ENCODE measurements around the gene BICC1.

The BICC1 gene

DNA sequence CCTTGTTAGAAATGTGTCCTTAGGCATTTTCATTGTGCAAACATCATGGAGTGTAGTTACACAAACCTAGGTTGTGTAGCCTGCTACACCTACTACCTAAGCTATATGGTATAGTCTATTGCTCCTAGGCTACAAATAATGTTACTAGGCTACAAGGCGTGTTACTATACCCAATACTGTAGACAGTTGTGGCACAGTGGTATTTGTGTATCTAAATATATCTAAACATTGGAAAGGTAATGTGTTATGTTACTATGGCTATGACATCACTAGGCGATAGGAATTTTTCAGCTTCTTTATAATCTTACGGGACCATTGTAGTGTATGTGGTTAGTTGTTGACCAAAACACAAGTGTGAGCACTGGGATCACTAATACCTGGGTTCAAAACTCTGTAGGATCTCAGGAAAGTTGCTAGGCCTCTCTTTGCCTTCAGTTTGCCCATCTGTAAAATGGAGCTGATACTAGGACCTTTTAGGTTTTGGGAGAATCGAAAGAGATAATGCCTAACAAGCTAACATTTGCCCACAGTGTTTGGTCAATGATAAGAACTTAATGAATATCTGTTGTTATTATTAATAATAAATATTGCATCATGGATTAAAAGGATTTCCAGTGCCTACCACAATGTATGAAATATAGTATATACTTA is 2.7 kb downstream of the BICC1 start:
- DNase-seq, result no peak

DNA sequence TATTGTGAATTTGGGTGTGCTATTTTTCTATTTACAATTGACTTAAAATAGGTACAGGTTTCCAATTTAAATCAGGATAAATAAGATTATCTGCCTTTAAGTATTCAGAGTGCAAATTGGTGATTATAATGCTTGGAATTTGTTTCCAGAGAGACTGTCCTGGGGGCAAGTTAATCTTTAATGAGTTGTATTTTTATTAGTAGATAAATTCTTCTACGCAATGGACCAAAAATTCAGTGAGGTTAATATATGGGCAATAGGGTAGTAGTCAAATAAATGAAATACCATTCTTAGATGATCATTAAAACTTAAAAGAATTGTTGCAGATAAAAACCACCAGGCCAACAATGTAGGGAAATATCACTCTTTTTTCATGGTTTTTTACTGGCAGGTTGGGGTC is 3.4 kb downstream of the BICC1 start:
- no peak for DNase-seq

DNA sequence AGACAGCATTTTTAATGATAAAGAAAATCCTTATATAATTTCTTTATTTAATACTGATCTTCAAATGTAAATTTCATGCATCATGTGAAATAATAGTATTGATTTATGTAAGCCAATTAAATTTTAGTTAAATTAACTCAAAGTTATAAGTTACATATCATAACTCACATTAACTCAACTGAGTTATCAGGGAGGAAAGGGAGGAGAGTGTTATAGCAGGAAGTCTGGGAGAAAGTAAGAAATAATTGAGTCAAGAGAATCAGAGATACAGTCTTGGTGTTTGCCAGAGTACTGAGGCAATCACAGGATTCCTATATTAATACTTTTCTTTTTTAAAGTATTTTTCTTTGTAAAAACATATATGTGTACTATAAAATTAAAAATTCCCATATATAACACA is 4.0 kb downstream of the BICC1 start:
- DNase-seq, result no peak

DNA sequence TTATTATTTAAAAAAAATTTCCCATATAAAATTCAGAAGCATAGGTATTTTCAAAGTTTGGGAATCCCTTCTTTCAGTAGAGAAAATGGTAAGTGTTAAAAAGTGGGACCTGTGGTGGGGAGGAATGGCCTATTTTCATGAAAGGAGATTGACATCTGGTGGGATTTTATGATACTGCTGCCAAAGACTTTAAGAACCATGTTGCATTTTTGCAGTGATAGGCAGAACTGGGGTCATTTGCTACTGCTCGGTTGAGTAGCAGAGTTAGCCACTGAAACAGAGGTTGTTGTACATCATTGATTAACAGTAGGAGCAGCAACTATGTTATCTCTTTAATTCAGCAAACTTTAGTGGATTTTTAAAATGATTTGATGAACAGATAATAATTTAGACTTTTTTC is 4.4 kb downstream of the BICC1 start:
- no peak for DNase-seq

DNA sequence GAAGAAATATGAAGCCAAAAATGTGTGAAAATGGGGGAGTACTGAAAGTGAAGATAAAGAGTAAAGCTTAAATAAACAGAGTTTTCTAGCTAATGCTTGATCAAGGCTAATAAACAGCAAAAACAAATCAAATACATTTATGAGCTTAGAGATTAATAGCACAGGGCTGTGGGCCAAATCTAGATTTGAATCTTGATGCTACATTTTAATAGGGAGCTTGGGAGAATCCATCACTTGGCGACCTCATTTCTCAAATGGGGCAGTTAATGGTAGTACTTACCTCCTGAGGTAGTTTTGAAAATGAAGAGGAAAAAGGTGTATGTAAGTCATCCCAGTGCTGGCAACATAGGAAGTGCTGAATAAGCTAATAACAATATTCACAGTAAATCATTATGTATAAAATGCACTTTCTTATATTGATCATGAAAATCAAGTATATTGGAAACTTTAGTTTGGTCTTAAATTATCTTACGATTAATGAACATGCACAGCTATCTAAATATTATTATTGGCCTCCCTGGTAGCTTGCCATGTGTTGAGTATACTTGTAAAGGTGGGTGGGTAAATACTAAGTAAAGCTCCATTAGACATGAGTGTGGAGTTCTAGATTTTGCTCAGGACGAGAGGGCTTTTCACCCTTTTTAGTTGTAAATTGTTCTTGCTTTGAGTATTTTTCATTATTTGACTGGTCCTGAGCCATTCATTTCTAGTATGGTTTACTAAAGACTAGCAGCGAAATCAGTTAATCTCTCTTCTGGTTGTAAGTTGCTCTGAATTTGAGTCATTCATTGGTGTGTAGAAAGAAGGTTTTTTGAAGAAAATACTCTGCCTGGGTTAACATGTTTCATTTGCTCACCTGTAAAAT is 5.1 kb downstream of the BICC1 start:
- peak; percentile 78 for DNase-seq

DNA sequence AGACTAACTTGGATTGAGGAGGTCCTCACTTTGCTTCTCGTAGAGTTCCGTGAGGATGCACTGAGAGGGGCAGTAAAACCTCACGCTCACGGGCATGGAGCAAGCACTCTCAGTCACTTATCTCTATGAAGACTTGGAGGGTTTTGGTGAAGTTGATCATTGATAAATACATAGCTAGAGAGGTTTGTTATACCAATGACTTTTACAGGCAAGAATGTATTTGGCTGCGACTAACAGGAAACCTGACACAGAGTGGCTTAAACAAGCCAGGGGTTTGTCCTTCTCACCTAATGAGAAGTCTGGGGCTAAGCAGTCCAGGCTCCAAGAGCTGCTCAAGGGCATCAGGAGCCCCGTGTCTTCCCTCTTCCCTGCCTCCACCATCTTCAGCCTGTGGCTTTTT is 6.1 kb downstream of the BICC1 start:
- DNase-seq, result no peak

DNA sequence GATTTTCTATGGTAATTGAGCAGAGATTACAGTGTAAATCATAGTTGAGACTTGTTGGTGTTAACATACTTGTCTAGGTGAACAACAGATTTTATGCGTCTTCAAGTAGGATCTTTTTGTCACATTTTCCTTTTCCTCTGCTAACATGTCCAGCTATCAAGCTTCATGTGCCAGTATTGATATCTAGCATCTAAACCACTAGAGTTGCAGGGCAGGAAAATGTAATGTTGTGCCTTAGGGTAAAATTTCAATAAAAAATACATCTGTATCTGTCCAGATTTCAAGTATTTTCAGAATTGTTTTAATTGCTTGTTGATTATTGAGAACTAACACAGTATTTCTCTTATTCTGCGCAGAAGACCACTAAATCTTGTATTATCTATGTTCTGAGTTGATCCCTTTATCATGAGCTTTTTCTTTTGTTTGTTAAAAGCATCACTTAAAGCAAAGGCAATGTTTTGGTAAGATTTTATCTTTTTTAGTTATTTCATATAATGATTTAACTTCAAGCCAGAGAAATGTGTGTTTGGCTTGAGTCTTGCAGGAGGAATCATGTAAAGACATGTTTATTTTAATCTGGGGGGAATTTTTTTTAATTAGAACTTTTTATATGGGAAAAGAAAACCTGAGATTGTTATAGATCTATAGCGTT is 16.5 kb downstream of the BICC1 start:
- no peak for DNase-seq

DNA sequence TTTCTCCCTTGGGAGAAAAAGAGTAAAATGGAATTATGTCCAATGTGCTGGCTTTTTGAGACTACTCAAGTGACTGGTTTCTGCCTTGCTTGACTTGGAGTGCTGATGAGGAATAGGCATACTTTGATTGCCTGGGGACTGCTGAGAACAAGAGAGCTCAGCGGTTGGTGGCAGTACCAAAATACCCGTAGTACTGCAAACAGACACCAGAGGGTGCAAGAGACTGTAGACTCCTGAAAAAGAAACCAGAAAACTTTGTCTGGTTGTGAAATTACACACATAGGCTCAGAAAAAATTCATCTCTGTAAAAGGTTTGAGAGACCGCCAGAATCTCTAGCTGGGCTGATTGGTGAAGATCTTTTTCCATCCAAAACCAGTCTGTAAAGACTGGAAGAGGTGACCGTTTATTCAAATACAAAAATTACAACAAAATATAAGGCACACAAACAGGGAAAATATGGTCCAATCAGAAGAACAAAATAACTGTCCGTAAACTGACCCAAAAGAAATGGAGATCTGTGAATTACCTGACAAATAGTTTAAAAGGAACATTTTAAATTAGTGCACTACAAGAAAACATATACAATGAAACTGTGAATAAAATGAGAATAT is 18.5 kb downstream of the BICC1 start:
- peak; percentile 77 for DNase-seq

DNA sequence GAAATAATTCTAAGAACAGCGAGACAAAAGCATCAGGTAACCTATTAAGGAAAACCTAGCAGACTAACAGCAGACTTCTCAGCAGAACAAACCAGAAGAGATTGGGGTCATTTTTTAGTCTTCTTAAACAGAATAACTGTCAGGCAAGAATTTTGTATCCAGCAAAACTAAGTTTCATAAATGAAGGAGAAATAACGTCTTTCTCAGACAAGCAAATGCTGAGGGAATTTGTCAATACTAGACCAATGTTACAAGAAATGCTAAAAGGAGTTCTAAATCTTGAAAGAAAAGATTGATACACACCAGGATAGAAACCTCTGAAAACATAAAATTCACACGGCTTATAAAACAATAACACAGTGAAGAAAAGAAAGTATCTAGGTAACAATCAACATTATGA is 22.6 kb downstream of the BICC1 start:
- DNase-seq, result no peak

DNA sequence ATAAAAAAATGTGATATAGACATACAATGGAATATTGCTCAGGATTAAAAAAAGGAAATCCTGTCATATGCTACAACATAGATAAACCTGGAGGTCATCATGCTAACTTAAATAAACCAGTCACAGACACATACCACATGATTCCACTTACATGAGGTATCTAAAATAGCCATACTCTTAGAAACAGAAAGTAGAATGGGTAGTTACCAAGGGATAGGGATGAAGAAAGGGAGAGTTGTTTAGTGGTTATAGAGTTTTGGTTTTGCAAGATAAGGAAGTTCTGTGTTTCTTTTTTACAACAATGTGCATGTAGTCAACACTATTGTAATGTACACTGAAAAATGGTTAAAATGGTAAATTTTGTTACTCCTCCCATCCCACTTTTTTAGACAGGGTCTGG is 30.5 kb downstream of the BICC1 start:
- no peak for DNase-seq

DNA sequence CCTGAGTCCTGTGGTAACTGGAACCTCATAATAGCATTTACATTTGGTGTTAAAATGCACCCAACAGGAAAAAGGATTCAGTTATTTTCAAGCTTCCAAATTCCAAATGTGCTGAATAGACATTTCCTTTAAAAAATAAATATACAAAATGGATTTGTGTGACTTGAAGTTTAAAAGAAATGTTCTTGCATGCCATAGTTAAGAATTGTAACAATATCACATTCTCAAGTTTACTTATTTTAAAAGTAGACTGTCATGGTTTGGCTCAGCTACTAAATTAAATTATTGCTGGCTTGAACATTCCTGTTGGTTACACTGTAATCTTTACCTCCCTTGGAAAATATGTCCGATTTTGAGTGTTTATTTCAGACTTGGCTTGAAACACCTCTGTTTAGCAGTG is 31.5 kb downstream of the BICC1 start:
- no peak for DNase-seq

DNA sequence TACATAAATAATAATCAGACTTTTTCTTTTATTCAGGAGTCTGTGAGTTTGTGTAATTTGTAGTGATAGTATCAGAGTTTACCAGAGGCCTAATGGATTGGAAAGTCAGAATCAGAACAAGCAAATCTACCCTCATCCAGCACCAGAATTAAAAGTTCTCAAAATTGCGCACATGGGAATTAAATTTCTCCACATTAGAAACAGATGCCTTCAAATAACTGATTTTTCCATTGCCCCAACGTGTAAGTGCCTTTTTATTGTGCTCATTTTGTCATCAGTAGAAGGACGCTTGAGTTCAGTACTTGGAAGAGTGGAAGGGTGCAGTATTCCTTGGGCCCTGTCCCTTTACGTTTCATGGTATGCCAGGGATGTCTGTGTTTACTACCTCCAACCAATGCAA is 32.8 kb downstream of the BICC1 start:
- no peak for DNase-seq

DNA sequence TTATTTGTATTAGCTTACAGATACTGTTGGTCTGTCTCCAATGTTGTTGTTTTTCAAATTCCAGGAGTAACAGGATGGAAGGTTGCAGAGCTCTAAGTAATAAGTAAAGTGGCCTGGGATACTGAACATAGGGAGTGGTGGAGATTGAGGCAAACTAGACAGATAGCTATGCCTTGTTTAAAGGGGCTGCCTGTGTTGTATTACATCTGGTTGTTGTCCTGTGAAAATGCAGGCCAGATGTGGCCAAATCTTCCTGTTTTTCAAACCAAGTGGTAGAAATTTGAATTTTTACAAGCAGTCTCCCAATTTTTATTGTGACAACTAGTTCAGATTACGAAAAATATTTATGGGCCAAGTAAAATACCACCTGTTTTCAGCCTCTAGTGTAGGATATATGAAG is 33.5 kb downstream of the BICC1 start:
- no peak for DNase-seq

DNA sequence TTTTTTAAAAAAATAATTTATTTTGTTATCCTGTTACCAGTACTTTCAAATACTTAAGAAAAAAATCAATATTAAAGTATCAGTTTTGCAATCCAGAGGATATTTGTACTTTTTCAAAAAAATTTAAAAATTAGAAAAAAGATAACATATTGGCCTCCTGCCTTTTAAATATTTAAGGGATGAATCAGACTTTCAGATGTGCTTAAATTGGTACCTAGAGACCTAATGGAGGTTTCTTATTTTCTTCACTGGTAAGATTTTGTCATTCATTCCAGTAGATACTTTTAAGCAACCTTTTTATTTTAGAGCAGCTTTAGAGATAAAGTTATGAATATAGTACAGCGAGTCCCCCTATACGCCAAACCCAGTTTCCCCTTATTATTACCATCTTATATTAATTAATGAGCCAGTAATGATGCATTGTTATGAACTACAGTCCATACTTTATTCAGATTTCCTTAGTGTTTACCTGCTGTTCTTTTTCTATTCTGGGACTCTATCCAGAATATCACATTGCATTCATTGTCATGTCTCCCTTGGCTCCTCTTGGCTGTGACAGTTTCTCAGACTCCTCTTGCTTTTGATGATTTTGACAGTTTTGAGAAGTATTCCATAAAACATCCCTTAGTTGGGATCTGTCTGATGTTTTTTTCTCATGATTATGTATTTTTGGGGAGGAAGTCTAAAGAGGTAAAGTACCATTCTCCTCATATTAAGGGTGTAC is 34.2 kb downstream of the BICC1 start:
- DNase-seq, result no peak

DNA sequence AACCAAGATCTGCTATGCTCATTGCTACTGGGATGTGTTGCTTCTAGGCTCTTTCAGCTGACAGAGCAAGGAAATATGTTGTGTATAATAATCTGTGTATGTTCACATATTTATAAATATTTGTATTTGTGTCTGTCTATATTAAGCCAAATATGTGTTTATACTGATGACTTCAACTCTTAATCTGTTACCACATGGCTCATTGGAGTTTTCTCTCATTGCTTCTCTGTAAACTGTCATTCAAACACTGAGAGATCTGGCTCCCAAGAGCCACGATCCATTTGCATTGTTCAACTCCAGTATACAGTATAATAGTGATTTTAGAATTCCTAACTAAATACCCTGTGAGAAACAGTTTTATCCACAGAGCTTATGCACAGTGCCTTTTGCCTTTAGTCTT is 35.3 kb downstream of the BICC1 start:
- no peak for DNase-seq

DNA sequence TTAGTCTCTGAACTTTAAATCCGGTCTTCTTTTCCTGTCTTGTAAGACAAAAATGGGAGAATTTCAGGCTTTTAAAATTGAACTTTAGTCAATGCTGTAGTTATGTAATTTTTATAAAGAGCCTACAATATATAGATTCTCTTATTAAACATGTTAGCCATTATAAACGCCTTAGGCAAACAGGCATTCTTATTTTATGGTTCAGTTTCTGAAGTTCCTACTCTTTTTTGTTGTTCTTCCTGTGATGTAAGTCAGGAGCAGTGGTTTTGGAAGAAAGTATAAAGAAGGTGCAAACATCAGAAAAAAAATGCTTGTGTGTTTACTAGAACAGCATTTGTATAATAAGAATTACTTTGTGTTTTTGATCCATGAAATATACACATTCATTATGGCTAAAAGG is 41.6 kb downstream of the BICC1 start:
- DNase-seq, result no peak

DNA sequence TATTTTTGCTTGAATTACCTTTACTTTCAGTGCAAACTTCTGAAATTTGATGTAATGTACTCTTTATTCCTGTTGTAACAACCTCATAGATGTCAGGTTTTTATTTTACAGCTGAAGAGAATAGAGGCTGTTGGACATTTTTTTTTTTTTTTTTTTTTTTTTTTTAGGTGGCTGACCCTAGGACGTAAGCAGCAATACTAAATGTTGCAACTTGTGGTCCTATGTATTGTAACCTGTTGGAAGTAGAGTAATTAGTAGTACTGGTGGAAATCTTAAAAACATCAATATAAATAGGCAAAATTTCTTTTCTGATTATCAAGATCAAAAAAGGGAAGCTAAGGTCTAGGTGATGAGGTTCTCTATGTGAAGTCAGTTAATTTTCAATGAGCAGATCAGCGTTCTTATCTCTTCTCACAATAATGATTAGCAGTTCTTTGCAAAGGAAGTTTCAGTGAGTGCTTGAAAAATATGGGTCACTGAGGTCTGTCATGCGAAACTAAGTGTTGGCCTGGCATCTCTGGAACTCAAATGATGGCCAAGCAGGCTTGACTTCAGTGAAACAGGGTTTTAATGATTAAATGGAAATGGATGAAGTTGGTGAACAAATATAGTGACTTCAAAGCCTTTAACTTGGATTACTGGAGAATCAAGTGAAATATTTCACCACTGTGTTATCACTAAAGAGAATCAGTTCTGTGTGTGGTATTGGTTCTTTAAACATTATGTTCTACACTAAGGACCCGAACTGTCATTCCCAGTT is 42.7 kb downstream of the BICC1 start:
- no peak for DNase-seq

DNA sequence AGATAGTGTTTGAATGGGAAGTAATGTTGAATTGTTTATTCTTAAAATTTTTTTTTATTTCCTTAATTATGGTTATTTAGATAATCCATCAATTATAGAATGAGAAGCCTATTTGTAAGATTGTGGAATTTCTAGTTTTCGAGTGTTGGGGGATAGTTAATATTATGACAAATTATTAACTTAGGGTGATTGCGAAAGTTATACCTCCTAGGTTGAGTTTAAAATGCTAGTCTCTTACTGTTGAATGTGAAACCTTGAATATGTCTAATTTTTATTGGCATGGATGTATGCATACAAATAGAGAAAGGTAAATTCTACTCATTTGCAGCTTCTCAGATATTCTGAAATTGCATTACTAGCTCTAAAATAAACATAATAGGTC is 43.2 kb downstream of the BICC1 start:
- no peak for DNase-seq

DNA sequence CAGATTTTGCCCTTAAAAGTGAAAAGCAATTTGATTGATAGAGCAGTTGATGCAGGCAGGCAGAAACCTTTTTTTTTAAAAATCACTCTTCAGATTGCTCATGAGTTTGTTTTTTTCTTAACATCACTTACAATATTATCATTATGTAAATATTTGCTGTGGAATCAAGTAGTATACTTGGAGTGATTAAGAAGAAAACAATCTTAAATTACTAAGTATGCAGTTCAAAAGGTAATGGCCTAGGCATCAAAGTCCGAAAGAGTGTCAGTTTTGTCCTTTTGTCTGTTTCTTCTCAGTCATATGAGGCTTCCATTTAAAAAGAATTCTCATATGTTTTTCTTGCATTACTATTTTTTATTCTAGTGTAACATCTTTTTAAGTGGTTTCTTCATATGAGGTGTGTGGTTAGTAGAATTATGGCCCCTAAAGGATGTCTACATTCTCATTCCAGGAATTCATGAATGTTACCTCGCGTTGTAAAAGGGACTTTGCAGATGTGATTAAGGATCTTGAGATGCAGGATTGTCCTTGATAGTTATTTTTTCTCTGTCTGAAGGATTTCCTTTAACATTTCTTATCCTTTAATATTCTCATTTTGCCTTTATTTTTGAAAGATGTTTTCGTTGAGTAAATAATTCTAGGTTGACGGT is 44.0 kb downstream of the BICC1 start:
- DNase-seq, result no peak

DNA sequence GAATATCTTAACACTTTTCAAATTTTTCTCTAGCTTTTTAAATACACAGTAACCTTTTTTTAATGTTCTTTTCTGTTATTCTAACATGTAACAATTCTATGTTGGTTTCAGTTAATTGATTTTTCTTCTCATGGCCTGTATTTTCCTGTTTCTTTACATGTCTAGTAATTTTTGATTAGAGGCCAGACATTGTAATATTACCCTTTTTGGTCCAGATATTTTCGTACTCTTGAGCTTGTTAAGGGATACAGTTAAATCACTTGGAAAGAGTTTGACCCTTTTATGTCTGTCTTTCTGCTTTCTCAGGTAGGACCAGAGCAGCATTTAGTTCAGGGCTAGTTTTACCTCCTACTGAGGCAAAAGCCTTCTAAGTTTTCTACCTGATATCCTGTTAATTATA is 45.0 kb downstream of the BICC1 start:
- no peak for DNase-seq

DNA sequence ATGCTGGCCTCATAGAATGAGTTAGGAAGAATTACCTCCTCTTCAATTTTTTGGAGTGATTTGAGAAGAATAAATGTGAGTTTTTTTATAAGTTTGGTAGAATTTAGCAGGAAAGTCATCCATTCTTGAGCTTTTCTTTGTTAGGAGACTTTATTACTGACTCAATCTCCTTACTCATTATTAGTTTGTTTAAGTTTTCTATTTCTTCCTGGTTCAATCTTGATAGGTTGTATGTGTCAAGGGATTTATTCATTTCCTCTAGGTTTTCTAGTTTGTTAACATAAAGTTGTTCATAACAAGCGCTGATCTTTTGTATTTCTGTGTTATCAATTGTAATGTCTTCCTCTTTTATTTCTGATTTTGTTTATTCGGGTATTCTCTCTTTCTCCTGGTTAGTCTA is 47.4 kb downstream of the BICC1 start:
- no peak for DNase-seq

DNA sequence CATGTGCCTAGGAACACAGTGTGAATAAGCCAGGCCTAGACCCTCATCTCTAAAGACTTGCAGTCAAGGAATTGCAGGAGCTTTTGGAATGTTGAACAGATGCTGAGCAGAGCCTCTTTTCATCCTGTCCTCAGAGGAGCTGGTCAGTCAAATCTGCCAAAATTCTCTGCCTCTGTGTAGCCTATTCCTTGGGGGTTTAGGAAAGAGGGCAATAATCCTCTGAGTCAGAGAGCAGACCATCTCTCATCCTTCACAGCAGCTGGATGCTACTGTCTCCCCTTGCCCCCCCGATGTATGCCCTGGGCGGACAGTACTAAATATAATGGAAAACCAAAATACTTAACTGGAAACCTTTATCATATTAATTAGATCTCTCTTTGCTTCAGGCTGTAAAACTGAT is 52.6 kb downstream of the BICC1 start:
- DNase-seq, result no peak
